ENCODE results near the gene PPP6R3. TPM values are rescaled to one million over a fixed set of nuclear protein-coding genes. Genes with fewer than 3 reads are reported as not detected.

The PPP6R3 gene
- total RNA-seq, 1 experiment from 2014 or later, result 153 TPM

GRCh38 chr11:68423481-68423880 is 37.1 kb upstream of the PPP6R3 start:
- TF ChIP-seq CTCF (conservative IDR thresholded peaks at IDR 0.05; ENCODE audit: low read depth, low read length), result no peak
- TF ChIP-seq EZH2 (IDR thresholded peaks at IDR 0.05; ENCODE audit: borderline replicate concordance, low read depth, low read length, poor library complexity, severe bottlenecking), result no peak
- H3K4me1 ChIP-seq (ENCODE audit: insufficient read depth, low read length, poor library complexity, severe bottlenecking), result no peaks in the 10 kb centered on the region
- intact Hi-C loops (cut with micrococcal nuclease; ENCODE audit: unreplicated experiment), result no loop called here
- H3K27ac ChIP-seq (ENCODE audit: low read depth, low read length, poor library complexity, severe bottlenecking), result no peak overlapping the region
- ChIA-PET CTCF (no interaction called here), POLR2A (ENCODE audit: low non-redundant PET) (interaction anchor here (0.6 kb wide), 1 partner anchor 21 kb away, joined by 3 read pairs; no protein-coding TSS in a partner anchor)
- no peaks in the 10 kb centered on the region for H3K9me3 ChIP-seq (ENCODE audit: low read depth, low read length, poor library complexity, severe bottlenecking)
- BruUV-seq (replicated peaks), result no TSS peak
- H3K36me3 ChIP-seq (ENCODE audit: insufficient read depth, low read length, poor library complexity, severe bottlenecking), result peaks cover 43% of the 10 kb centered on the region
- no peak overlapping the region for H3K4me3 ChIP-seq (ENCODE audit: low read depth, low read length, poor library complexity, severe bottlenecking)
- no peaks in the 10 kb centered on the region for H3K27me3 ChIP-seq (replicated peaks; ENCODE audit: insufficient read depth, low read depth, low read length, poor library complexity)
- DNase-seq (ENCODE audit: low spot score), result no peak

GRCh38 chr11:68424101-68424632 is 36.4 kb upstream of the PPP6R3 start:
- CTCF ChIA-PET, result no interaction called here
- BruUV-seq (replicated peaks), result no TSS peak
- Histone ChIP-seq H3K9me3 (ENCODE audit: low read depth, low read length, poor library complexity, severe bottlenecking) (peaks cover 2% of the 10 kb centered on the region), H3K4me1 (ENCODE audit: insufficient read depth, low read length, poor library complexity, severe bottlenecking) (no peaks in the 10 kb centered on the region), H3K36me3 (ENCODE audit: insufficient read depth, low read length, poor library complexity, severe bottlenecking) (peaks cover 49% of the 10 kb centered on the region), H3K27ac (ENCODE audit: low read depth, low read length, poor library complexity, severe bottlenecking) (no peak overlapping the region), H3K4me3 (ENCODE audit: low read depth, low read length, poor library complexity, severe bottlenecking) (no peak overlapping the region), H3K27me3 (replicated peaks; ENCODE audit: insufficient read depth, low read depth, low read length, poor library complexity) (no peaks in the 10 kb centered on the region)
- intact Hi-C loops (cut with micrococcal nuclease; ENCODE audit: unreplicated experiment), result no loop called here
- TF ChIP-seq CTCF (conservative IDR thresholded peaks at IDR 0.05; ENCODE audit: low read depth, low read length) (no peak), EZH2 (IDR thresholded peaks at IDR 0.05; ENCODE audit: borderline replicate concordance, low read depth, low read length, poor library complexity, severe bottlenecking) (no peak)
- no peak for DNase-seq (ENCODE audit: low spot score)
- POLR2A ChIA-PET (ENCODE audit: low non-redundant PET), result no interaction called here

- Histone ChIP-seq H3K9me3 (ENCODE audit: low read depth, low read length, poor library complexity, severe bottlenecking) (peaks cover 11% of the 10 kb centered on the region), H3K36me3 (ENCODE audit: insufficient read depth, low read length, poor library complexity, severe bottlenecking) (peaks cover 56% of the 10 kb centered on the region), H3K4me1 (ENCODE audit: insufficient read depth, low read length, poor library complexity, severe bottlenecking) (no peaks in the 10 kb centered on the region), H3K27ac (ENCODE audit: low read depth, low read length, poor library complexity, severe bottlenecking) (no peak overlapping the region), H3K4me3 (ENCODE audit: low read depth, low read length, poor library complexity, severe bottlenecking) (no peak overlapping the region), H3K27me3 (replicated peaks; ENCODE audit: insufficient read depth, low read depth, low read length, poor library complexity) (no peaks in the 10 kb centered on the region)
- no peak for DNase-seq (ENCODE audit: low spot score)
- no peak for TF ChIP-seq EZH2 (IDR thresholded peaks at IDR 0.05; ENCODE audit: borderline replicate concordance, low read depth, low read length, poor library complexity, severe bottlenecking)
- TF ChIP-seq CTCF (conservative IDR thresholded peaks at IDR 0.05; ENCODE audit: low read depth, low read length), result no peak
- POLR2A ChIA-PET (ENCODE audit: low non-redundant PET), result no interaction called here
- intact Hi-C loops (cut with micrococcal nuclease; ENCODE audit: unreplicated experiment), result no loop called here
- no TSS peak for BruUV-seq (replicated peaks)
- CTCF ChIA-PET, result no interaction called here
Observed at GRCh38 chr11:68424981-68425865, 35.3 kb upstream of the PPP6R3 start.
